ENCODE measurements around the gene IL6.

- TF ChIP-seq CTCF (conservative IDR thresholded peaks at IDR 0.05): no peak
- no peak for TF ChIP-seq EZH2 (IDR thresholded peaks at IDR 0.05; ENCODE audit: low read depth)
Observed at GRCh38 chr7:22776964-22777363, 50.0 kb downstream of the IL6 start.
